ENCODE measurements around the gene FSIP1.

FSIP1 gene

GRCh38 chr15:39741258-39741657, 41.4 kb downstream of the FSIP1 start:
- no peaks in the 10 kb centered on the region for H3K9me3 ChIP-seq (ENCODE audit: control insufficient read depth, insufficient read depth, low read length)
- H3K4me1 ChIP-seq (ENCODE audit: control insufficient read depth, insufficient read depth, low read length): peaks cover 14% of the 10 kb centered on the region; the same call in 1 of the 2 replicates
- H3K4me3 ChIP-seq (ENCODE audit: low read depth, low read length): no peak overlapping the region
- H3K36me3 ChIP-seq (ENCODE audit: control insufficient read depth, insufficient read depth, low read length): no peaks in the 10 kb centered on the region
- no peak overlapping the region for H3K27ac ChIP-seq (ENCODE audit: low read depth, low read length)
- H3K27me3 ChIP-seq (ENCODE audit: control insufficient read depth, insufficient read depth, low read length): no peaks in the 10 kb centered on the region
- no peak overlapping the region for H3K9ac ChIP-seq (ENCODE audit: low read depth, low read length)

- no peaks in the 10 kb centered on the region for H3K9me3 ChIP-seq (ENCODE audit: control insufficient read depth, insufficient read depth, low read length)
- H3K9ac ChIP-seq (ENCODE audit: low read depth, low read length): no peak overlapping the region
- no peak overlapping the region for H3K27ac ChIP-seq (ENCODE audit: low read depth, low read length)
Observed at GRCh38 chr15:39738998-39739397, 43.6 kb downstream of the FSIP1 start.

GRCh38 chr15:39737196-39737550, 45.5 kb downstream of the FSIP1 start:
- Histone ChIP-seq H3K4me3 (ENCODE audit: low read depth, low read length) (no peak overlapping the region), H3K27me3 (ENCODE audit: control insufficient read depth, insufficient read depth, low read length) (no peaks in the 10 kb centered on the region), H3K4me1 (ENCODE audit: control insufficient read depth, insufficient read depth, low read length) (no peaks in the 10 kb centered on the region), H3K9me3 (ENCODE audit: control insufficient read depth, insufficient read depth, low read length) (no peaks in the 10 kb centered on the region), H3K27ac (ENCODE audit: low read depth, low read length) (no peak overlapping the region), H3K9ac (ENCODE audit: low read depth, low read length) (no peak overlapping the region), H3K36me3 (ENCODE audit: control insufficient read depth, insufficient read depth, low read length) (no peaks in the 10 kb centered on the region)

More at GRCh38 chr15:39738998-39739397, 43.6 kb downstream of the FSIP1 start:
- no peaks in the 10 kb centered on the region for H3K27me3 ChIP-seq (ENCODE audit: control insufficient read depth, insufficient read depth, low read length)
- no peaks in the 10 kb centered on the region for H3K36me3 ChIP-seq (ENCODE audit: control insufficient read depth, insufficient read depth, low read length)
- no peak overlapping the region for H3K4me3 ChIP-seq (ENCODE audit: low read depth, low read length)
- peaks cover 14% of the 10 kb centered on the region; the same call in 1 of the 2 replicates for H3K4me1 ChIP-seq (ENCODE audit: control insufficient read depth, insufficient read depth, low read length)

GRCh38 chr15:39736412-39737195, 46.0 kb downstream of the FSIP1 start:
- H3K4me3 ChIP-seq (ENCODE audit: low read depth, low read length): no peak overlapping the region
- H3K4me1 ChIP-seq (ENCODE audit: control insufficient read depth, insufficient read depth, low read length): no peaks in the 10 kb centered on the region
- H3K27ac ChIP-seq (ENCODE audit: low read depth, low read length): no peak overlapping the region
- H3K9ac ChIP-seq (ENCODE audit: low read depth, low read length): no peak overlapping the region
- no peaks in the 10 kb centered on the region for H3K36me3 ChIP-seq (ENCODE audit: control insufficient read depth, insufficient read depth, low read length)
- H3K27me3 ChIP-seq (ENCODE audit: control insufficient read depth, insufficient read depth, low read length): no peaks in the 10 kb centered on the region
- H3K9me3 ChIP-seq (ENCODE audit: control insufficient read depth, insufficient read depth, low read length): no peaks in the 10 kb centered on the region

- Histone ChIP-seq H3K27me3 (ENCODE audit: control insufficient read depth, insufficient read depth, low read length) (no peaks in the 10 kb centered on the region), H3K27ac (ENCODE audit: low read depth, low read length) (no peak overlapping the region), H3K4me1 (ENCODE audit: control insufficient read depth, insufficient read depth, low read length) (no peaks in the 10 kb centered on the region), H3K36me3 (ENCODE audit: control insufficient read depth, insufficient read depth, low read length) (no peaks in the 10 kb centered on the region), H3K4me3 (ENCODE audit: low read depth, low read length) (no peak overlapping the region), H3K9me3 (ENCODE audit: control insufficient read depth, insufficient read depth, low read length) (no peaks in the 10 kb centered on the region), H3K9ac (ENCODE audit: low read depth, low read length) (no peak overlapping the region)
Observed at GRCh38 chr15:39735120-39735717, 47.4 kb downstream of the FSIP1 start.

- Histone ChIP-seq H3K9me3 (ENCODE audit: control insufficient read depth, insufficient read depth, low read length) (no peaks in the 10 kb centered on the region), H3K27ac (ENCODE audit: low read depth, low read length) (no peak overlapping the region), H3K4me3 (ENCODE audit: low read depth, low read length) (no peak overlapping the region), H3K36me3 (ENCODE audit: control insufficient read depth, insufficient read depth, low read length) (no peaks in the 10 kb centered on the region), H3K4me1 (ENCODE audit: control insufficient read depth, insufficient read depth, low read length) (no peaks in the 10 kb centered on the region), H3K27me3 (ENCODE audit: control insufficient read depth, insufficient read depth, low read length) (no peaks in the 10 kb centered on the region), H3K9ac (ENCODE audit: low read depth, low read length) (no peak overlapping the region)
Observed at GRCh38 chr15:39731266-39731665, 51.4 kb downstream of the FSIP1 start.

- Histone ChIP-seq H3K27me3 (ENCODE audit: control insufficient read depth, insufficient read depth, low read length) (no peaks in the 10 kb centered on the region), H3K36me3 (ENCODE audit: control insufficient read depth, insufficient read depth, low read length) (no peaks in the 10 kb centered on the region), H3K27ac (ENCODE audit: low read depth, low read length) (no peak overlapping the region), H3K9ac (ENCODE audit: low read depth, low read length) (no peak overlapping the region), H3K9me3 (ENCODE audit: control insufficient read depth, insufficient read depth, low read length) (no peaks in the 10 kb centered on the region), H3K4me3 (ENCODE audit: low read depth, low read length) (no peak overlapping the region), H3K4me1 (ENCODE audit: control insufficient read depth, insufficient read depth, low read length) (no peaks in the 10 kb centered on the region)
Observed at GRCh38 chr15:39730552-39730951, 52.1 kb downstream of the FSIP1 start.

GRCh38 chr15:39729500-39729899, 53.1 kb downstream of the FSIP1 start:
- Histone ChIP-seq H3K36me3 (ENCODE audit: control insufficient read depth, insufficient read depth, low read length) (no peaks in the 10 kb centered on the region), H3K27ac (ENCODE audit: low read depth, low read length) (no peak overlapping the region), H3K27me3 (ENCODE audit: control insufficient read depth, insufficient read depth, low read length) (no peaks in the 10 kb centered on the region), H3K4me3 (ENCODE audit: low read depth, low read length) (no peak overlapping the region), H3K4me1 (ENCODE audit: control insufficient read depth, insufficient read depth, low read length) (no peaks in the 10 kb centered on the region), H3K9me3 (ENCODE audit: control insufficient read depth, insufficient read depth, low read length) (no peaks in the 10 kb centered on the region), H3K9ac (ENCODE audit: low read depth, low read length) (no peak overlapping the region)

- Histone ChIP-seq H3K27ac (ENCODE audit: low read depth, low read length) (no peak overlapping the region), H3K27me3 (ENCODE audit: control insufficient read depth, insufficient read depth, low read length) (no peaks in the 10 kb centered on the region), H3K4me3 (ENCODE audit: low read depth, low read length) (no peak overlapping the region), H3K36me3 (ENCODE audit: control insufficient read depth, insufficient read depth, low read length) (no peaks in the 10 kb centered on the region), H3K9ac (ENCODE audit: low read depth, low read length) (no peak overlapping the region), H3K9me3 (ENCODE audit: control insufficient read depth, insufficient read depth, low read length) (no peaks in the 10 kb centered on the region), H3K4me1 (ENCODE audit: control insufficient read depth, insufficient read depth, low read length) (no peaks in the 10 kb centered on the region)
Observed at GRCh38 chr15:39728845-39729244, 53.8 kb downstream of the FSIP1 start.

GRCh38 chr15:39721893-39722292, 60.7 kb downstream of the FSIP1 start:
- H3K27ac ChIP-seq (ENCODE audit: low read depth, low read length): no peak overlapping the region
- no peaks in the 10 kb centered on the region for H3K36me3 ChIP-seq (ENCODE audit: control insufficient read depth, insufficient read depth, low read length)
- no peaks in the 10 kb centered on the region for H3K4me1 ChIP-seq (ENCODE audit: control insufficient read depth, insufficient read depth, low read length)
- no peaks in the 10 kb centered on the region for H3K27me3 ChIP-seq (ENCODE audit: control insufficient read depth, insufficient read depth, low read length)
- no peak overlapping the region for H3K4me3 ChIP-seq (ENCODE audit: low read depth, low read length)
- H3K9me3 ChIP-seq (ENCODE audit: control insufficient read depth, insufficient read depth, low read length): no peaks in the 10 kb centered on the region
- no peak overlapping the region for H3K9ac ChIP-seq (ENCODE audit: low read depth, low read length)
